Measurements from ENCODE around the gene BRD2. TPM values are rescaled to one million over a fixed set of nuclear protein-coding genes. Genes with fewer than 3 reads are reported as not detected.

The BRD2 gene
- total and polyA plus RNA-seq, 9 of the 15 experiments (the other 6 are each of a cell fraction or from before 2014, with no cell fraction given) = 19.0 to 252 (median 181) TPM

GRCh38 chr6:32971581-32972352 lies 3.4 kb downstream of the BRD2 start (continued):
- TF ChIP-seq ZNF3 (CRISPR knock-in tag; IDR thresholded peaks at IDR 0.05) (no peak), ATF3 (IDR thresholded peaks at IDR 0.05) (peak; percentile 100), ATF3 (CRISPR knock-in tag; conservative IDR thresholded peaks at IDR 0.05) (peak; percentile 80), SETDB1 (IDR thresholded peaks at IDR 0.05; ENCODE audit: low read length) (no peak), MGA (IDR thresholded peaks at IDR 0.05) (no peak), ZNF830 (CRISPR knock-in tag; IDR thresholded peaks at IDR 0.05) (no peak; the same call in none of the 2 replicates), NR2C1 (IDR thresholded peaks at IDR 0.05) (no peak), NR2C1 (tag; IDR thresholded peaks at IDR 0.05) (peak; percentile 60), HDAC2 (IDR thresholded peaks at IDR 0.05) (peak; percentile 76), SRSF9 (IDR thresholded peaks at IDR 0.05; ENCODE audit: borderline replicate concordance, low read depth, low read length) (no peak), TAF1 (IDR thresholded peaks at IDR 0.05; ENCODE audit: control insufficient read depth, extremely low read depth, insufficient read depth, low read length, severe bottlenecking) (peak; percentile 99), XRCC5 (IDR thresholded peaks at IDR 0.05; ENCODE audit: low read depth, low read length) (no peak), CEBPG (CRISPR knock-in tag; IDR thresholded peaks at IDR 0.05) (no peak), CEBPG (tag; conservative IDR thresholded peaks at IDR 0.05 in 1 of 2, IDR thresholded peaks at IDR 0.05 in 1 of 2) (peak in 1 of 2 experiments; percentile 37; a peak in 1 of 4 replicates), HNRNPLL (IDR thresholded peaks at IDR 0.05; ENCODE audit: low read depth, low read length, poor library complexity, severe bottlenecking) (peak; percentile 61), HOXB6 (CRISPR knock-in tag; IDR thresholded peaks at IDR 0.05; ENCODE audit: borderline replicate concordance) (no peak; the same call in 1 of the 2 replicates)

All from K562 (cell line).